Lower leg skin (tissue), 4 donors: Measurements from ENCODE around the gene NANP. TPM values are rescaled to one million over a fixed set of nuclear protein-coding genes. Genes with fewer than 3 reads are reported as not detected.

Experiments
- DNase-seq, 2 donors: peaks; one replicate each; pipeline ENCODE4 v3.0.0-alpha.2; 2019; ENCODE audit warnings: low spot score in 2 of 2
- H3K4me3 ChIP-seq: fragments of 200-600 bp; sonication (generic); 2 replicates; pipeline ENCODE4 v1.5.1; 2017; ENCODE audit warnings: mild to moderate bottlenecking, low read depth; ENCODE audit not compliant: poor library complexity, severe bottlenecking
- CTCF ChIP-seq, 3 donors: fragments of 450-650 bp; IDR thresholded peaks; one replicate each; pipeline ENCODE4 v1.5.1; 2016; ENCODE audit warnings: antibody characterized with exemption in 3 of 3, mild to moderate bottlenecking in 3 of 3, moderate library complexity in 2 of 3
- POLR2A ChIP-seq, 2 donors: fragments of 450-650 bp; IDR thresholded peaks; one replicate each; pipeline ENCODE4 v1.6.1; 2016 to 2017; ENCODE audit warnings: antibody characterized with exemption in 2 of 2, mild to moderate bottlenecking in 1 of 2, moderate library complexity in 1 of 2
- WGBS, 2 donors: methylation state at CpG; one replicate each; pipeline ENCODE4 v1.1.5; 2018; 5-methylcytosine and 5-hydroxymethylcytosine counted together
- intact Hi-C: fragments of 100-400 bp; cut with DNase I; formaldehyde crosslinking; loops from one replicate; pipeline ENCODE4 v1.15.0; 2023; ENCODE audit warnings: low total_unique reads
- total RNA-seq, 4 donors: library from RNA; depleted of rRNA; stranded (reverse); fragments of >200 nt; gene quantifications; one replicate each; pipeline ENCODE4 v1.1.0, GENCODE V29; 2016

NANP gene
- total RNA-seq, 4 donors from 2014 or later, result 3.2 to 4.3 (median 3.6) TPM

DNA sequence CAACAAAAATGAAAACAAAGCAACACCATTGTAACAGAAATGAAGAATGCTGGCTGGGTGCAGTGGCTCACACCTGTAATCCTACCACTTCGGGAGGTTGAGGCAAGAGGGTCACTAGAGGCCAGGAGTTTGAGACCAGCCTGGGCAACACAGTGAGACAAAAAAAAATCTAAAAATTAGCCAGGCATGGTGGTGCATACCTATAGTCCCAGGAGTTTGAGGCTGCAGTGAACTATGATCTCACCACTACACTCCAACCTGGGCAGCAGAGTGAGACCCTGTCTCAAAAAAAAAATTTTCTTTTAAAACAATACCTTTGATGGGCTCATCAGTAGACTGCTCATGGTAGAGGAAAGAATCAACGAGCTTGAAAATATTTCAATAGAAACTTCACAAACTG, 57.0 kb downstream of the NANP start:
- DNase-seq, result no peak
- intact Hi-C loops, result no loop called here
- 86 to 94% methylated on average over 2 of the region's 2 CpGs for WGBS, 2 donors
- no peak overlapping the region for H3K4me3 ChIP-seq
- no peak for TF ChIP-seq POLR2A (IDR thresholded peaks at IDR 0.05)
- TF ChIP-seq CTCF (IDR thresholded peaks at IDR 0.05), result no peak

GRCh38 chr20:25565578-25566157, 58.1 kb downstream of the NANP start:
- H3K4me3 ChIP-seq, result no peak overlapping the region
- WGBS, 2 donors, result 88% methylated on average over 6 of the region's 6 CpGs
- DNase-seq, result peak in 1 of 2 donors; percentile 37
- intact Hi-C loops, result no loop called here
- TF ChIP-seq POLR2A (IDR thresholded peaks at IDR 0.05) (no peak), CTCF (IDR thresholded peaks at IDR 0.05) (no peak)

GRCh38 chr20:25563876-25564275, 59.9 kb downstream of the NANP start:
- no peak for DNase-seq
- intact Hi-C loops, result no loop called here
- H3K4me3 ChIP-seq, result no peak overlapping the region
- TF ChIP-seq POLR2A (IDR thresholded peaks at IDR 0.05) (no peak), CTCF (IDR thresholded peaks at IDR 0.05) (no peak)
- WGBS, 2 donors, result 93 to 95% methylated on average over 6 of the region's 6 CpGs

- no peak for DNase-seq
- intact Hi-C loops, result no loop called here
- no peak for TF ChIP-seq POLR2A (IDR thresholded peaks at IDR 0.05)
- TF ChIP-seq CTCF (IDR thresholded peaks at IDR 0.05), result no peak
- H3K4me3 ChIP-seq, result no peak overlapping the region
Observed at GRCh38 chr20:25563362-25563761, 60.5 kb downstream of the NANP start.

Other genes with a start within 250 kb of the NANP start
- gene ABHD12, start 233.2 kb downstream of the NANP start, total RNA-seq, result 100 to 1,000 TPM in 2 of 4 donors, 10 to 100 TPM in 2; 51.7 to 121 (median 103) TPM
- gene GINS1, start 216.3 kb downstream of the NANP start, total RNA-seq, result 1 to 10 TPM in 3 of 4 donors, under 1 TPM in 1; 0.63 to 2.8 (median 1.4) TPM
- gene NINL, start 38.5 kb downstream of the NANP start, total RNA-seq, result 1 to 10 TPM; 2.1 to 4.7 (median 3.7) TPM
- 10 to 100 TPM; 10.7 to 18.9 (median 13.4) TPM for gene ZNF337, start 72.8 kb upstream of the NANP start, total RNA-seq